NCI-H82 treated with DMSO at 0.1 percent for 48 hours (cell line): ENCODE results near the gene PDE11A.
A peak's percentile ranks its signal among the peaks of the same experiment; 100 is the strongest.

Experiments used
- DNase-seq: peaks from one replicate; lab custom pipeline; 2025; ENCODE audit not compliant: unreplicated experiment; lab: John Stamatoyannopoulos, UW

The PDE11A gene

GRCh38 chr2:177675350-177675821 is 397.2 kb downstream of the PDE11A start:
- DNase-seq, result no peak

- DNase-seq, result peak; percentile 78
These were observed 398.7 kb downstream of the PDE11A start for GRCh38 chr2:177673602-177674595.

GRCh38 chr2:177671662-177672061 is 400.9 kb downstream of the PDE11A start:
- DNase-seq, result no peak

- no peak for DNase-seq
These were observed 401.6 kb downstream of the PDE11A start for GRCh38 chr2:177670791-177671535.

DNA sequence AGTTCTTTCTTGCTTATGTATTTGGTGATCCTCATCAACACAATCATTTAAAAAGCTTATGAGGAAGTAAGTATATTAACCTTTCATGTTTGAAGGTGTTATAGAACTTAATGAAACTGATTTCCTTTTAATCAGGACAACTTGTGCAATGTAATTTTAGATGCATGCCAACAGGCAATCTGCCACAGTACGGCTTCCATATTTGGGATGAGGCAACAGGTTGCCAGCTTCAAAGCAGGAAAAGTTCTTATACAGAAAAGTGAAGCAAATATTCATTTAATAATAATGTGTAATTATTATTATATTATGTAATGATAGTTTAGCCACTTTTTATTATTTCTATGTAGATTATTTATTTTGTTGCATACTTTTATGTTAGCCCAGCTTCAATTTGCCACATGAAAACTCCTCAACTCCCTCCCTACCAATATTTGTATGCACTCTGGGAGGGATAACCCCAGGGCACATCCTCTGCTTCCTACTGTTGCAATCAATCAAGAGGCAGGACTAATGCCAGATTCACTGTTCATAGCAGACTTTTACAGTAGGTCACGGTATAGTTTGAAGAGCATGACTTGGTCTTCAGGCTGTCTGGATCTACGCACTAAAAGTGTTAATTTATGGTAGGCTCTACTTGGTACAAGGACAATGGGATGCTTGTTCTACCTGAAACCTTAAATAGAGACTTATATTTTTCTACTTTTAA is 402.8 kb downstream of the PDE11A start:
- DNase-seq, result no peak

DNA sequence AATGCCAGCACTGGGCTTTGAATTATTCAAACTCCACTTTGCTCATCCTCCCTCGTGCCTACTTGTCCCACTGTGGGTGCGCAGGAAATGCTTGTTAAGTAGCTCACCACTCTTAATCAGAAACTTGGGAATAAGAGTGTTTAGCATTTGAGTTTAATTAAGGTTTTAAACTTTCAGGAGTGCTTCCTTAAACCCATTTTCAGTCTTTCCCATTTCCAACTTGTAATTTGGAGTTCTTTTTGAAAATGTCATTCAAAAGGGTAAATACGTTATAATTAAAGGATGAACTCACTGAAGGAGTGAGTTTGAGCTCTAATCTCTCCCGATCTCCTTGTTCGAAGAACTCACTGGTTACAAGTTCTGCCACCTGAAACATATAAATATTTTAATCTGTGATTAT is 403.4 kb downstream of the PDE11A start:
- no peak for DNase-seq

DNA sequence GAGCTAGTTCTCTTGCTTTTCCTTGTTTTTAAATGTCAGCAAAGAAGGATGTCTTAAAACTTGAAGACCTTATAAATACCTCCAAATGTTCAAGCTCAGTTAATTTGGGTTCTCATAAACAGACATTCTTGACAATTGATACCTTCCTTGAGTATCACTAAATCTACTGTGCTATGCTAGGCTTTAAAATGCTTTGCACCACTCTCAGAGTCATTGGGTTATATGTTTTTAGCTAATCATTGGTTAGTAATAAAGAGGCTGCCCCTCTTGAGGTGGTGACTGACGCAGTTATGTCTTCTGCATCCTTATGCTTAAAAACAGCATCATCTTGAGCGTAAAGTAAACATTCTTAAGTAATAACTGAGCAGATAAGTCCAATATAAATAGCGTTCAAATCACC is 404.0 kb downstream of the PDE11A start:
- DNase-seq, result no peak

DNA sequence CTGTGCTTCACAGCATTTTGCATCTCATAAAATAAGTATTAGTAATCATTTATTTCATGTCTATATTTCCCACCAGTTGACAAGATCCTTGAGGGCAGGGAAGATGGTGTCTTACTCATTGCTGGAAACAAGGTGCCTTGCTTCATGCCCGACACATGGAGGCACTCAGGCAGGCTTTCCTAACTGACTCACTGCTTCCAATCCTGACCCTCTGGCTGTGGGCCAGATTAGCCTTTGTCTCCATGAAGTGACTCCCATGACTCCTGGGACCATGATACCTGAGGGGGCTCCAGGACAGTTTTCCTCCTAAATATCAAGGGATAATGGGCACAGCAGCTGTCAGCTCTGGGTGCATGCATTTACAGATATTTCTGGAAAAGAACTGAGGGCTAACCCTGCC is 405.0 kb downstream of the PDE11A start:
- no peak for DNase-seq

- no peak for DNase-seq
These were observed 406.2 kb downstream of the PDE11A start for GRCh38 chr2:177666408-177666807.

DNA sequence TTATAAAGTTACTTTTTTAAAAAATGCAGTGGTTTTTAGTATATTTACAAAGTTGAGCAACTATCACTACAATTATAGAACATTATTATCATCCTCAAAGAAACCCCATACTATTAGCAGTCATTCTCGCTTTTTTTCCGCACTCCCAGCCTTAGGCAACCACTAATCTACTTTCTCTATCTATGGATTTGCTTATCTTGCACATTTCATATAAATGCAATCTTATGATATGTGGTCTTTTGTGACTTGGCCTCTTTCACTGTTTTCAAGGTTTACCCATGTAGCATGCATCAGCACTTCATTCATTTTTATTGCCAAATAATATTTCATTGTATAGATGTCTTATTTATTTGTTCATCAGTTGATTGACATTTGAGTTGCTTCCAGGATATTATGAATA is 406.6 kb downstream of the PDE11A start:
- no peak for DNase-seq

GRCh38 chr2:177665328-177665727 is 407.2 kb downstream of the PDE11A start:
- no peak for DNase-seq

DNA sequence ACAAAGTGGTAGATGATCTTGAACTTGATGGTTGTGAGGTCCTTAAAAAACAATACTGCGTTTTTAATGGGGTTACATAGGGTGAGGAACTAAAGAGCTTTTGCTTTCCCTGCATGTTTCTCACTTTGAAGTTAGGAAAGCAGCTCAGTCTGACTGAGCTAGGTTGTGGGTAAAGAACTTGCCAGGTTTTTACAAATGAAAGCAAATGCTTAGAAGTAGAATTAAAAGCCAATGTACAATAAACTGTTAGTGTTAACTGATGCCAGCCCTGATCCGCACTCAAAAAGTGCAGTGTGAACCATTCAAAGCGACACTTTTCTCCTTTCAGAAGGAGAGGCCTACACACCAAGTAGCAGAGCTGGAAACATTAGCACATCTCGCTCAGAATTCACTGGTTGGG is 409.7 kb downstream of the PDE11A start:
- DNase-seq, result no peak

DNA sequence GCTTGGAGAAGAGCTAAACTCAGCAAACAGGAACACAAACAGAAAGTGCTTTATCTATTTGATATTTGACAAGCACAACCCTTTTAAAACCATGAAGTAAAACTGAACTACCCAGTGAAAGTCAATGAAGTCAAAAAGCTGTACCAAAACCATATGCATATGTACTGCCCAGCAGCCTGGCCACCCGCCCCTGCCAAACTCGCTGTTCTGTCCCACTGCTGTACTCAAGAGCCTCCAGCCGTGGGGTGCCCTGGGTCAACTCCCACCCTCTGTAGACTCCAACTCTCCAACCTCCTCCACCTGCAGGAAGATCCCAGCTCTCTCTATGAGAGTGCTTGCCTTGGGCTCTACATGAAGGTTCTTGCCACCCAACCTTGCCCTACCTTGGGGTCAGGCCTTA is 411.8 kb downstream of the PDE11A start:
- no peak for DNase-seq

- DNase-seq, result no peak
These were observed 414.3 kb downstream of the PDE11A start for GRCh38 chr2:177658309-177658708.

- DNase-seq, result no peak
These were observed 420.7 kb downstream of the PDE11A start for GRCh38 chr2:177651833-177652232.

DNA sequence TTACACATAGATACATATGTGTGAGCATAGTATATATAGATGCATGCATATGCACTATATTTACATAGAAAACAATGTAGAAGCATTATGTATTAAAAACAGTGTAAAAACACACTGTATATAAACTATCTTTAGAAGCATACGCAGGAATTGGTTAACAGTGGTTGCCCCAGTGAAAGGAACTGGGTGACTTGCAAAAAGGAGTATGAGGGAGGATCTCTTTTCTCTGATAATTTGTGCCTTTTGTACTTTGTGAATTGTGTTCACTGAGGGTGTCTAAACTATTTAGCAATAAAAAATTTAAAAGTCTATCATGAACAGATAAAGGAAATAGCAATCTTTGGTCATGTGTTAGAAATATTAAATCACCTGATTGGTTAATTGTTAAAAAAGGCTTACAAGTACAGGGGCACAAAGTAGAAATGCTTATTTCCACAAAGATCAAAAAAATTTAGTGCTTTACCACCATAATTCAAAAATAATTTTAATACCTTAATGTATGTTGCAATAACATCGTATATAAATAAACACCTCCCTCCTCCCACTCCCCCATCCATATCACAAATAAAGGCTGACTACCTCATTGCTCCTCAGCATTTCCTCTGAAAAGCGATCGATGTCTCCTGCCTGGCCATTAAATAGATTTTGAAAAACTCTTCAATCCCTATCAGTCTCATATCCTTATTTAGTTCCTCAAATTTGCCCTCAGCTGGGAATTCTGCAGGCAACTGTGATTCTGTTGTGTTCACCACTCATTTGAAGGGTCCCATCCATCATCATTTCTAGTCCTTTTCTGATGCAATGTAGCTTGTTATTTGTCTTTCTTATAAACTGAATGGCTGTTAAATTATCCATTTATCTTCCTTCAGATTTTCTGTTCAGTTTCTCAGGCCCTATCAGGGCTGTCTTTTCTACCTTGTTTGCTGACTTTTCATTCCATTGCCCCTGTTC is 422.7 kb downstream of the PDE11A start:
- no peak for DNase-seq

- peak; percentile 31 for DNase-seq
These were observed 425.8 kb downstream of the PDE11A start for GRCh38 chr2:177646791-177647190.

GRCh38 chr2:177646241-177646640 is 426.3 kb downstream of the PDE11A start:
- DNase-seq, result no peak

DNA sequence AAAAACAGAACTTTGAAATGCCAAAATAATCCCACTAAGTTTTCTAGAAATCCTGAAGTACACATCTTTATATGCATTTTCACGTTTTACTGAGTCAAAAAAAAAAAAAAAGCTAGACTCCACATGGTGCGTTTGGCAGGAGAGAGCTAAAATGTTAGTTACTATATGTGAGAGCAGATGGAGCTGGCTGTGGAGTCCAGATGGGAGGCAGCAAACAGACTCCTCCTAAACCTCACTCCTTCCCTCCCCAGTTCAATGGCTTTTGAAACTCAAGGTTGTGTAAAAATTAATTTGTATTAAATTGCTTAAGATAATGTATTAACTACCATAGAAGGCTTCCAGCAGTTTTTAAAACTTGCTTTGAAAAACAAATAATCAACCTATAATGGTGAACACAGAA is 431.2 kb downstream of the PDE11A start:
- no peak for DNase-seq

GRCh38 chr2:177640423-177640822 is 432.2 kb downstream of the PDE11A start:
- DNase-seq, result no peak
